Cardiac fibroblast (primary cell): Measurements from ENCODE around the gene MS4A15.

Experiments used
- DNase-seq, 2 donors: peaks; one replicate each; pipeline versions ENCODE4 v3.0.0 to v3.0.0-alpha.2; 2010; ENCODE audit warnings: low read depth in 2 of 2
- H3K4me3 ChIP-seq, 2 donors: replicated peaks in 1 of 2; 1 replicate in 1 of 2; 2 replicates in 1 of 2; pipeline ENCODE4 v1.5.1; 2011; ENCODE audit warnings: low read depth in 2 of 2, low read length in 2 of 2, mild to moderate bottlenecking in 2 of 2, moderate library complexity in 1 of 2
- CTCF ChIP-seq: IDR thresholded peaks from one replicate; pipeline ENCODE4 v1.5.1; 2011; ENCODE audit warnings: low read depth, mild to moderate bottlenecking, low read length, inconsistent platforms

Gene MS4A15

GRCh38 chr11:60781286-60781980 lies 24.8 kb downstream of the MS4A15 start:
- no peak for TF ChIP-seq CTCF
- no peak for DNase-seq
- H3K4me3 ChIP-seq: no peak overlapping the region

GRCh38 chr11:60781981-60782316 lies 25.3 kb downstream of the MS4A15 start:
- DNase-seq: no peak
- H3K4me3 ChIP-seq: no peak overlapping the region
- no peak for TF ChIP-seq CTCF

- no peak for DNase-seq
- TF ChIP-seq CTCF: no peak
These were observed 25.9 kb downstream of the MS4A15 start for GRCh38 chr11:60782393-60783140.

GRCh38 chr11:60783141-60783484 lies 26.4 kb downstream of the MS4A15 start:
- no peak overlapping the region for H3K4me3 ChIP-seq
- no peak for DNase-seq
- TF ChIP-seq CTCF: no peak

More at GRCh38 chr11:60782393-60783140, 25.9 kb downstream of the MS4A15 start:
- H3K4me3 ChIP-seq: no peak overlapping the region

GRCh38 chr11:60783911-60784310 lies 27.2 kb downstream of the MS4A15 start:
- no peak overlapping the region for H3K4me3 ChIP-seq
- TF ChIP-seq CTCF: no peak
- DNase-seq: no peak

- no peak for DNase-seq
These were observed 28.5 kb downstream of the MS4A15 start, which contains the start of gene MS4A10 for GRCh38 chr11:60785136-60785535. TSS of gene MS4A10 (plus strand) at chr11:60785333. CDS start at chr11:60790336, 5,003 bp downstream.

More at GRCh38 chr11:60785136-60785535, 28.5 kb downstream of the MS4A15 start, which contains the start of gene MS4A10:
- no peak for TF ChIP-seq CTCF
- H3K4me3 ChIP-seq: no peak within 1 kb of the TSS
